Endothelial cell of umbilical vein (primary cell): ENCODE data around the gene USP17L30. TPM values are rescaled to one million over a fixed set of nuclear protein-coding genes. Genes with fewer than 3 reads are reported as not detected.

Experiments
- BruUV-seq: library from RNA; stranded (reverse); fragments of 400-500 nt; replicated peaks from 2 replicates; lab custom pipeline; 2021; lab: Mats Ljungman, UMichigan
- CTCF ChIA-PET: fragments of 300-600, 350-600 bp; sonication (Branson Sonifier 250); formaldehyde crosslinking; loops from one replicate; lab custom pipeline; 2021; ENCODE audit warnings: antibody characterized with exemption, inconsistent platforms; lab: Charles Lee
- POLR2A ChIA-PET: fragments of 300-600, 350-600 bp; sonication (Branson Sonifier 250); formaldehyde crosslinking; loops from one replicate; lab custom pipeline; 2021; ENCODE audit warnings: antibody characterized with exemption, inconsistent platforms; lab: Charles Lee
- DNase-seq: peaks from one replicate; pipeline ENCODE4 v3.0.0-alpha.2; 2011; ENCODE audit warnings: low read depth, low spot score
- FAIRE-seq: peaks from 2 replicates; lab custom pipeline; 2011; peaks lifted over from hg19 to GRCh38; lab: Jason Lieb, UNC
- H2AFZ ChIP-seq: 2 replicates; pipeline ENCODE4 v1.6.0; 2012; ENCODE audit warnings: low read depth, low read length, control low read depth, inconsistent platforms
- H3K27ac ChIP-seq: 2 replicates; pipeline ENCODE4 v1.5.1; 2011; ENCODE audit warnings: low read depth, mild to moderate bottlenecking, control low read depth, low read length, moderate library complexity; ENCODE audit not compliant: insufficient read depth
- H3K27me3 ChIP-seq, 2 experiments: 2 replicates each; pipeline versions ENCODE4 v1.6.0 to v1.6.1; 2011; ENCODE audit warnings: low read length in 2 of 2, mixed read lengths in 1 of 2; ENCODE audit not compliant: control insufficient read depth in 2 of 2, insufficient read depth in 2 of 2
- H3K36me3 ChIP-seq, 2 experiments: 2 replicates in 1 of 2; 3 replicates in 1 of 2; pipeline ENCODE4 v1.5.1; 2011; ENCODE audit warnings: low read length in 2 of 2, mild to moderate bottlenecking in 1 of 2, moderate library complexity in 1 of 2; ENCODE audit not compliant: control insufficient read depth in 2 of 2, insufficient read depth in 2 of 2; ENCODE audit errors: extremely low read depth in 1 of 2
- H3K4me1 ChIP-seq: 3 replicates; pipeline ENCODE4 v1.5.1; 2011; ENCODE audit warnings: mild to moderate bottlenecking, low read length; ENCODE audit not compliant: control insufficient read depth, insufficient read depth; ENCODE audit errors: extremely low read depth
- H3K4me2 ChIP-seq: 2 replicates; pipeline ENCODE4 v1.6.1; 2011; ENCODE audit warnings: low read length, control low read depth, mixed read lengths; ENCODE audit not compliant: insufficient read depth
- H3K4me3 ChIP-seq, 3 experiments: fragments of 200-600 bp in 1 of 3; sonication (generic), shearing (Covaris generic) in 1 of 3; replicated peaks in 1 of 3; 2 replicates each; pipeline ENCODE4 v1.5.1; 2011 to 2016; ENCODE audit warnings: control low read depth in 3 of 3, low read length in 3 of 3, mild to moderate bottlenecking in 2 of 3, inconsistent platforms in 1 of 3, low read depth in 1 of 3, moderate library complexity in 1 of 3; ENCODE audit not compliant: insufficient read depth in 1 of 3
- H3K79me2 ChIP-seq: 2 replicates; pipeline ENCODE4 v1.6.0; 2012; ENCODE audit warnings: low read length, inconsistent platforms; ENCODE audit not compliant: control insufficient read depth, insufficient read depth
- H3K9ac ChIP-seq: replicated peaks from 2 replicates; pipeline ENCODE3; 2011; ENCODE audit warnings: low read length, control low read depth; ENCODE audit not compliant: insufficient read depth; ENCODE audit errors: extremely low read depth
- H3K9me1 ChIP-seq: replicated peaks from 3 replicates; pipeline ENCODE4 v1.6.0; 2011; ENCODE audit warnings: mild to moderate bottlenecking, low read length; ENCODE audit not compliant: control insufficient read depth, insufficient read depth; ENCODE audit errors: extremely low read depth
- H3K9me3 ChIP-seq: replicated peaks from 2 replicates; pipeline ENCODE4 v1.5.1; 2012; ENCODE audit warnings: low read length, inconsistent platforms; ENCODE audit not compliant: control insufficient read depth, insufficient read depth
- H4K20me1 ChIP-seq: replicated peaks from 2 replicates; pipeline ENCODE3; 2011; ENCODE audit warnings: mild to moderate bottlenecking, low read length; ENCODE audit not compliant: control insufficient read depth, insufficient read depth; ENCODE audit errors: extremely low read depth
- CTCF ChIP-seq, 2 donors: IDR thresholded peaks; 1 replicate in 1 of 2; 2 replicates in 1 of 2; pipeline ENCODE4 v1.5.1; 2011; ENCODE audit warnings: low read length in 2 of 2, mild to moderate bottlenecking in 2 of 2, moderate library complexity in 2 of 2, control low read depth in 1 of 2, inconsistent platforms in 1 of 2, low read depth in 1 of 2; ENCODE audit not compliant: insufficient read depth in 1 of 2; ENCODE audit errors: extremely low read depth in 1 of 2
- EZH2 ChIP-seq: IDR thresholded peaks from 2 replicates; pipeline ENCODE4 v1.6.1; 2012; ENCODE audit warnings: borderline replicate concordance, low read depth, mild to moderate bottlenecking, moderate library complexity, low read length, inconsistent platforms; ENCODE audit not compliant: severe bottlenecking
- FOS ChIP-seq: IDR thresholded peaks from 2 replicates; pipeline ENCODE4 v1.6.1; 2011; ENCODE audit warnings: mild to moderate bottlenecking, low read length, moderate library complexity, borderline replicate concordance; ENCODE audit not compliant: insufficient read depth
- GATA2 ChIP-seq: IDR thresholded peaks from 2 replicates; pipeline ENCODE4 v1.7.0; 2011; ENCODE audit warnings: low read depth, mild to moderate bottlenecking, moderate library complexity, mixed read lengths, low read length; ENCODE audit not compliant: insufficient read length, insufficient read depth
- JUN ChIP-seq: IDR thresholded peaks from 2 replicates; pipeline ENCODE4 v1.6.1; 2011; ENCODE audit warnings: borderline replicate concordance, low read depth; ENCODE audit not compliant: insufficient read length, insufficient read depth
- MYC ChIP-seq: IDR thresholded peaks from one replicate; pipeline ENCODE4 v1.6.1; 2011; ENCODE audit warnings: mild to moderate bottlenecking, low read depth, low read length
- POLR2A ChIP-seq: IDR thresholded peaks from 2 replicates; pipeline ENCODE4 v1.6.1; 2012; ENCODE audit warnings: low read depth, mild to moderate bottlenecking, control low read depth, low read length
- POLR2AphosphoS5 ChIP-seq: IDR thresholded peaks from 2 replicates; pipeline ENCODE4 v1.6.1; 2012; ENCODE audit warnings: low read depth, mild to moderate bottlenecking, control low read depth, low read length, moderate library complexity; ENCODE audit not compliant: insufficient read depth
- dilution Hi-C: fragments of 300-500 bp; cut with MboI; formaldehyde crosslinking; loops from one replicate; pipeline ENCODE4 v1.15.0; 2019; ENCODE audit warnings: low sequenced_read_pairs; ENCODE audit not compliant: extremely low pct_ligation_motif_present
- intact Hi-C: fragments of 100-400 bp; cut with micrococcal nuclease; formaldehyde crosslinking; loops from one replicate; pipeline ENCODE4 v1.10.0; 2022
- polyA plus RNA-seq, 4 experiments: library from polyadenylated mRNA; depleted of rRNA in 3 of 4; stranded (reverse) in 3 of 4; unstranded in 1 of 4; fragments of >200 nt; gene quantifications; 2 replicates each; pipeline versions ENCODE4 v1.2.1 to v1.2.3, GENCODE V29; 2011 to 2012; ENCODE audit warnings: missing spikeins in 1 of 4
- small RNA-seq: library from RNA; depleted of rRNA; stranded (forward); fragments of <200 nt; gene quantifications from one replicate; pipeline ENCODE3, GENCODE V24; 2012; ENCODE audit warnings: low replicate concordance, low read depth; ENCODE audit not compliant: insufficient read depth, insufficient read length
- total RNA-seq: library from RNA; stranded (reverse); gene quantifications from 2 replicates; pipeline ENCODE4 v1.2.3, GENCODE V29; 2021
- TF ChIP-seq, protein P1 (sequence below): IDR thresholded peaks from 2 replicates; pipeline ENCODE4 v1.6.1; 2011; ENCODE audit not compliant: insufficient read depth, insufficient read length

USP17L30 gene
- total and polyA plus RNA-seq, 2 donors (not counting 3 experiments of a cell fraction or from before 2014, with no cell fraction given): not detected

DNA sequence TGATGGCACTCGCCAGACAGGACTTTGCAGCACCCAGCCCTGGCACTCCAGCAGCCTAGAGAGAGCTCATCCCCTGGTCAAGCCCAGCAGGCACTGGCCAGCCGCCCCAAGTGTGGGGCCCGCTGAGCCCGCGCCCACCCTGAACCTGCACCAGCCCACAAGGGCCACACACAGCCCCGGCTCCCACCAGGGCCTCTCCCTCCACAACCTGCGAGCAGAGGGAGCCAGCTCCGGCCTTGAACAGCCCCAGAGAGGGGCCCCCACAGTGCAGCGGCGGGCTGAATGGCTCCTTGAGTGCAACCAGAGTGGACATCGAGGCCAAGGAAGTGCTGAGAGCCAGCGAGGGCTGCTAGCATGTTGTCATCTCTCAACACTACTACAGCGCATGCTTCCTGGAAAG lies 46.9 kb downstream of the USP17L30 start:
- Histone ChIP-seq H3K9ac (no peak overlapping the region), H3K4me2 (no peak overlapping the region), H3K27me3 (no peaks in the 10 kb centered on the region), H3K9me1 (no peaks in the 10 kb centered on the region), H3K79me2 (no peaks in the 10 kb centered on the region), H3K27ac (no peak overlapping the region), H3K4me3 (no peak overlapping the region), H3K36me3 (no peaks in the 10 kb centered on the region), H3K4me1 (no peaks in the 10 kb centered on the region), H4K20me1 (no peaks in the 10 kb centered on the region), H2AFZ (no peak overlapping the region), H3K9me3 (no peaks in the 10 kb centered on the region)
- no peak for FAIRE-seq
- no peak for DNase-seq
- dilution Hi-C loops (no loop called here), intact Hi-C loops (no loop called here)
- no TSS peak for BruUV-seq
- ChIA-PET CTCF (no interaction called here), POLR2A (no interaction called here)
- no peak for TF ChIP-seq POLR2A
- no peak for TF ChIP-seq CTCF (IDR thresholded peaks at IDR 0.05; ENCODE audit: extremely low read depth in 1 of 2, insufficient read depth in 1 of 2, low read depth in 1 of 2, low read length in 2 of 2)
- no peak for TF ChIP-seq EZH2
- no peak for TF ChIP-seq FOS
- no peak for TF ChIP-seq POLR2AphosphoS5
- TF ChIP-seq GATA2: no peak
- no peak for TF ChIP-seq MYC
- TF ChIP-seq, protein P1, sequence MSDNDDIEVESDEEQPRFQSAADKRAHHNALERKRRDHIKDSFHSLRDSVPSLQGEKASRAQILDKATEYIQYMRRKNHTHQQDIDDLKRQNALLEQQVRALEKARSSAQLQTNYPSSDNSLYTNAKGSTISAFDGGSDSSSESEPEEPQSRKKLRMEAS: no peak
- TF ChIP-seq JUN: no peak

Small RNAs within 50 kb of the gene (small RNA-seq; reads per million reads assigned to genes)
- gene RNA5SP153: not detected

Other genes starting within 250 kb of the USP17L30 start
- not detected in 2 replicates for gene FAM90A26, start 192.7 kb upstream of the USP17L30 start, total RNA-seq
- not detected in 2 replicates for gene FAM90A26, start 192.7 kb upstream of the USP17L30 start, polyA plus RNA-seq
- not detected in 2 replicates for gene USP17L10, start 152.5 kb upstream of the USP17L30 start, total RNA-seq
- gene USP17L10, start 152.5 kb upstream of the USP17L30 start, polyA plus RNA-seq: not detected in 2 replicates
- not detected in 2 replicates for gene USP17L11, start 147.7 kb upstream of the USP17L30 start, total RNA-seq
- not detected in 2 replicates for gene USP17L11, start 147.7 kb upstream of the USP17L30 start, polyA plus RNA-seq
- gene USP17L12, start 143.0 kb upstream of the USP17L30 start, total RNA-seq: not detected in 2 replicates
- not detected in 2 replicates for gene USP17L12, start 143.0 kb upstream of the USP17L30 start, polyA plus RNA-seq
- gene USP17L13, start 138.2 kb upstream of the USP17L30 start, total RNA-seq: not detected in 2 replicates
- not detected in 2 replicates for gene USP17L13, start 138.2 kb upstream of the USP17L30 start, polyA plus RNA-seq
- gene USP17L15, start 128.7 kb upstream of the USP17L30 start, total RNA-seq: not detected in 2 replicates
- not detected in 2 replicates for gene USP17L15, start 128.7 kb upstream of the USP17L30 start, polyA plus RNA-seq
- not detected in 2 replicates for gene USP17L17, start 119.2 kb upstream of the USP17L30 start, total RNA-seq
- not detected in 2 replicates for gene USP17L17, start 119.2 kb upstream of the USP17L30 start, polyA plus RNA-seq
- gene USP17L18, start 114.5 kb upstream of the USP17L30 start, total RNA-seq: not detected in 2 replicates
- not detected in 2 replicates for gene USP17L18, start 114.5 kb upstream of the USP17L30 start, polyA plus RNA-seq
- not detected in 2 replicates for gene USP17L19, start 109.8 kb upstream of the USP17L30 start, total RNA-seq
- gene USP17L19, start 109.8 kb upstream of the USP17L30 start, polyA plus RNA-seq: not detected in 2 replicates
- not detected in 2 replicates for gene USP17L20, start 105.0 kb upstream of the USP17L30 start, total RNA-seq
- gene USP17L20, start 105.0 kb upstream of the USP17L30 start, polyA plus RNA-seq: not detected in 2 replicates
- gene USP17L21, start 100.3 kb upstream of the USP17L30 start, total RNA-seq: not detected in 2 replicates
- not detected in 2 replicates for gene USP17L21, start 100.3 kb upstream of the USP17L30 start, polyA plus RNA-seq
- gene USP17L22, start 95.5 kb upstream of the USP17L30 start, total RNA-seq: not detected in 2 replicates
- not detected in 2 replicates for gene USP17L22, start 95.5 kb upstream of the USP17L30 start, polyA plus RNA-seq
- gene USP17L24, start 38.0 kb upstream of the USP17L30 start, total RNA-seq: not detected in 2 replicates
- not detected in 2 replicates for gene USP17L24, start 38.0 kb upstream of the USP17L30 start, polyA plus RNA-seq
- not detected in 2 replicates for gene USP17L25, start 33.2 kb upstream of the USP17L30 start, total RNA-seq
- not detected in 2 replicates for gene USP17L25, start 33.2 kb upstream of the USP17L30 start, polyA plus RNA-seq
- not detected in 2 replicates for gene USP17L26, start 28.5 kb upstream of the USP17L30 start, total RNA-seq
- gene USP17L26, start 28.5 kb upstream of the USP17L30 start, polyA plus RNA-seq: not detected in 2 replicates
- gene USP17L5, start 23.7 kb upstream of the USP17L30 start, total RNA-seq: not detected in 2 replicates
- not detected in 2 replicates for gene USP17L5, start 23.7 kb upstream of the USP17L30 start, polyA plus RNA-seq
- not detected in 2 replicates for gene USP17L27, start 19.0 kb upstream of the USP17L30 start, total RNA-seq
- gene USP17L27, start 19.0 kb upstream of the USP17L30 start, polyA plus RNA-seq: not detected in 2 replicates
- not detected in 2 replicates for gene USP17L28, start 14.2 kb upstream of the USP17L30 start, total RNA-seq
- gene USP17L28, start 14.2 kb upstream of the USP17L30 start, polyA plus RNA-seq: not detected in 2 replicates
- not detected in 2 replicates for gene USP17L29, start 9.5 kb upstream of the USP17L30 start, total RNA-seq
- not detected in 2 replicates for gene USP17L29, start 9.5 kb upstream of the USP17L30 start, polyA plus RNA-seq
- gene DEFB131A, start 81.3 kb downstream of the USP17L30 start, total RNA-seq: not detected in 2 replicates
- not detected in 2 replicates for gene DEFB131A, start 81.3 kb downstream of the USP17L30 start, polyA plus RNA-seq